K562 (cell line): ENCODE data around the gene HDAC7. TPM values are rescaled to one million over a fixed set of nuclear protein-coding genes. Genes with fewer than 3 reads are reported as not detected.

Experiments
- ATAC-seq: fragments of 200-7000 bp; cut with Tn5 transposase; 3 replicates; pipeline ENCODE4 v1.9.1; 2020; ENCODE audit warnings: moderate library complexity
- BruUV-seq: library from RNA; stranded (reverse); fragments of 400-500 nt; replicated peaks from 2 replicates; lab custom pipeline; 2021; lab: Mats Ljungman, UMichigan
- CTCF ChIA-PET: fragments of 300-600 bp; formaldehyde crosslinking; extraction: SDS; loops from one replicate; lab custom pipeline; 2021; ENCODE audit warnings: low intra/inter-chr PET ratio; lab: Yijun Ruan, JAX
- POLR2A ChIA-PET: fragments of 300-600, 350-650 bp; sonication (Branson Sonifier 250); formaldehyde crosslinking; extraction: SDS; loops from one replicate; lab custom pipeline; 2021; ENCODE audit warnings: antibody characterized with exemption, inconsistent platforms; lab: Yijun Ruan, JAX
- DNase-seq, 4 experiments: peaks; one replicate each; pipeline versions ENCODE4 v3.0.0 to v3.0.0-alpha.2; 2011 to 2018; ENCODE audit warnings: low spot score in 3 of 4, mixed read lengths in 3 of 4; ENCODE audit errors: extremely low read depth in 1 of 4
- FAIRE-seq: peaks from 2 replicates; lab custom pipeline; 2011; peaks lifted over from hg19 to GRCh38; lab: Jason Lieb, UNC
- H2AFZ ChIP-seq: 2 replicates; pipeline ENCODE4 v1.6.0; 2011; ENCODE audit warnings: low read depth, low read length, control low read depth, inconsistent platforms
- H3K27ac ChIP-seq: fragments of 200-600 bp; 3 replicates; pipeline ENCODE4 v1.8.0; 2011; ENCODE audit warnings: low read depth, mild to moderate bottlenecking, control low read depth, inconsistent platforms, low read length, moderate library complexity, mixed read lengths; ENCODE audit errors: extremely low read depth
- H3K27me3 ChIP-seq, 2 experiments: fragments of 300-600 bp in 1 of 2; 2 replicates in 1 of 2; 3 replicates in 1 of 2; pipeline versions ENCODE4 v1.6.0 to v1.8.0; 2011; ENCODE audit warnings: inconsistent platforms in 2 of 2, low read length in 2 of 2, mild to moderate bottlenecking in 1 of 2, mixed read lengths in 1 of 2, moderate library complexity in 1 of 2; ENCODE audit not compliant: control insufficient read depth in 2 of 2, insufficient read depth in 2 of 2
- H3K36me3 ChIP-seq: fragments of 300-600 bp; 3 replicates; pipeline ENCODE4 v1.8.0; 2011; ENCODE audit warnings: mild to moderate bottlenecking, low read length, inconsistent platforms; ENCODE audit not compliant: control insufficient read depth, insufficient read depth
- H3K4me1 ChIP-seq, 2 experiments: fragments of 200-600 bp in 1 of 2; replicated peaks in 1 of 2; 2 replicates in 1 of 2; 3 replicates in 1 of 2; pipeline versions ENCODE4 v1.5.1 to v1.8.0; 2011; ENCODE audit warnings: inconsistent platforms in 2 of 2, low read length in 2 of 2, mild to moderate bottlenecking in 1 of 2, mixed read lengths in 1 of 2, moderate library complexity in 1 of 2; ENCODE audit not compliant: control insufficient read depth in 2 of 2, insufficient read depth in 2 of 2
- H3K4me2 ChIP-seq: 2 replicates; pipeline ENCODE4 v1.6.1; 2011; ENCODE audit warnings: low read length, control low read depth, inconsistent platforms, mixed read lengths; ENCODE audit not compliant: insufficient read depth
- H3K4me3 ChIP-seq: fragments of 200-600 bp; sonication (generic), shearing (Covaris generic); 2 replicates; pipeline ENCODE4 v1.5.1; 2016; ENCODE audit warnings: control low read depth, inconsistent platforms
- H3K79me2 ChIP-seq: fragments of 200-600 bp; 3 replicates; pipeline ENCODE4 v1.8.0; 2011; ENCODE audit warnings: low read length, inconsistent platforms; ENCODE audit not compliant: control insufficient read depth, insufficient read depth
- H3K9ac ChIP-seq, 2 experiments: 2 replicates each; pipeline versions ENCODE4 v1.6.0 to v1.6.1; 2011; ENCODE audit warnings: low read depth in 2 of 2, low read length in 2 of 2, control low read depth in 1 of 2, inconsistent platforms in 1 of 2, mild to moderate bottlenecking in 1 of 2, mixed read lengths in 1 of 2; ENCODE audit not compliant: insufficient read depth in 1 of 2
- H3K9me1 ChIP-seq: one replicate; pipeline ENCODE4 v1.6.0; 2011; ENCODE audit warnings: inconsistent platforms, mild to moderate bottlenecking, low read length, moderate library complexity; ENCODE audit not compliant: control insufficient read depth, insufficient read depth
- H3K9me3 ChIP-seq: replicated peaks from 2 replicates; pipeline ENCODE4 v1.5.1; 2011; ENCODE audit warnings: low read depth, low read length, inconsistent platforms; ENCODE audit not compliant: control insufficient read depth, insufficient read depth
- H4K20me1 ChIP-seq: replicated peaks from 2 replicates; pipeline ENCODE4 v1.6.1; 2011; ENCODE audit warnings: low read length, inconsistent platforms, mixed read lengths; ENCODE audit not compliant: control insufficient read depth, insufficient read depth
- CTBP1 ChIP-seq: fragments of 450-650 bp; IDR thresholded peaks from 2 replicates; pipeline ENCODE4 v1.6.1; 2016; ENCODE audit warnings: borderline replicate concordance
- CTCF ChIP-seq, 3 experiments: IDR thresholded peaks in 2 of 3; conservative IDR thresholded peaks in 1 of 3; 2 replicates each; pipeline ENCODE4 v1.5.1; 2011 to 2012; ENCODE audit warnings: low read length in 3 of 3, mild to moderate bottlenecking in 3 of 3, control low read depth in 2 of 3, improper control_type of control experiment in 1 of 3, inconsistent platforms in 1 of 3, low read depth in 1 of 3, mixed read lengths in 1 of 3, moderate library complexity in 1 of 3; ENCODE audit not compliant: insufficient read depth in 2 of 3
- EP300 ChIP-seq: IDR thresholded peaks from 2 replicates; pipeline ENCODE4 v1.6.1; 2012; ENCODE audit warnings: low read length, improper control_type of control experiment
- ETV1 ChIP-seq: fragments of 450-650 bp; conservative IDR thresholded peaks from 2 replicates; pipeline ENCODE4 v1.6.1; 2016; ENCODE audit warnings: missing genetic modification characterization, control low read depth, low read depth, missing compliant biosample characterization
- ETV5 ChIP-seq: sonication (generic); formaldehyde crosslinking; IDR thresholded peaks from 2 replicates; pipeline ENCODE4 v1.4.0; 2020; ENCODE audit warnings: low read depth, mild to moderate bottlenecking, missing genetic modification reagents
- FUS ChIP-seq: fragments of 200-400 bp; formaldehyde crosslinking; optimal IDR thresholded peaks from 2 replicates; pipeline ENCODE3; 2017; ENCODE audit warnings: low read depth, low read length
- HBP1 ChIP-seq: fragments of 450-650 bp; formaldehyde crosslinking; IDR thresholded peaks from 2 replicates; pipeline ENCODE4 v1.4.0; 2022; ENCODE audit warnings: missing genetic modification characterization
- HDGF ChIP-seq: fragments of 450-650 bp; IDR thresholded peaks from 2 replicates; pipeline ENCODE4 v1.6.1; 2016
- MAZ ChIP-seq, 2 experiments: fragments of 450-650 bp in 1 of 2; sonication (generic) in 1 of 2; formaldehyde crosslinking; IDR thresholded peaks in 1 of 2; conservative IDR thresholded peaks in 1 of 2; 2 replicates each; pipeline versions ENCODE4 v1.4.0 to v1.5.0; 2020; ENCODE audit warnings: mild to moderate bottlenecking in 1 of 2, missing genetic modification reagents in 1 of 2
- NEUROD1 ChIP-seq: fragments of 150-350 bp; IDR thresholded peaks from 2 replicates; pipeline ENCODE4 v1.6.1; 2014; ENCODE audit warnings: borderline replicate concordance, low read length, low read depth; ENCODE audit not compliant: partially characterized antibody
- POLR2G ChIP-seq: fragments of 200-400 bp; formaldehyde crosslinking; IDR thresholded peaks from 2 replicates; pipeline ENCODE4 v1.6.1; 2017; ENCODE audit warnings: low read depth, mild to moderate bottlenecking, antibody characterized with exemption, low read length, moderate library complexity
- SPI1 ChIP-seq: IDR thresholded peaks from 2 replicates; pipeline ENCODE4 v1.6.1; 2011; ENCODE audit warnings: low read depth, low read length, control low read depth, borderline replicate concordance
- ZFX ChIP-seq: sonication (generic); formaldehyde crosslinking; IDR thresholded peaks from 2 replicates; pipeline ENCODE4 v1.8.0; 2022; ENCODE audit warnings: mild to moderate bottlenecking, missing genetic modification reagents, moderate library complexity
- ZNF134 ChIP-seq: fragments of 250-450 bp; sonication (Bioruptor Pico); conservative IDR thresholded peaks from 2 replicates; pipeline ENCODE4 v1.4.0; 2020
- ZNF263 ChIP-seq: sonication (generic); formaldehyde crosslinking; IDR thresholded peaks from 2 replicates; pipeline ENCODE4 v1.8.0; 2022; ENCODE audit warnings: mild to moderate bottlenecking, missing genetic modification reagents, borderline replicate concordance
- ZNF316 ChIP-seq: fragments of 450-650 bp; IDR thresholded peaks from 2 replicates; pipeline ENCODE4 v1.6.1; 2016
- ZNF511 ChIP-seq: sonication (generic); formaldehyde crosslinking; IDR thresholded peaks from 2 replicates; pipeline ENCODE4 v1.8.0; 2022; ENCODE audit warnings: mild to moderate bottlenecking, missing genetic modification reagents
- WGBS: fragments of 100-300 bp; shearing (Covaris generic); methylation state at CpG from one replicate; pipeline ENCODE4 v1.1.6; 2016; ENCODE audit warnings: low coverage, mixed read lengths; ENCODE audit not compliant: insufficient coverage; ENCODE audit errors: missing lambda C conversion rate; 5-methylcytosine and 5-hydroxymethylcytosine counted together
- in situ Hi-C: fragments of 300-500 bp; cut with MboI; formaldehyde crosslinking; loops from 4 replicates; pipeline ENCODE4 v1.15.0; 2018; ENCODE audit warnings: inconsistent platforms, mixed read lengths
- intact Hi-C: fragments of 100-400 bp; cut with micrococcal nuclease; formaldehyde crosslinking; loops from 2 replicates; pipeline ENCODE4 v1.14.2; 2022
- polyA plus RNA-seq, 8 experiments: library from polyadenylated mRNA; depleted of rRNA in 4 of 8; stranded (reverse) in 5 of 8; unstranded in 3 of 8; fragments of >200 nt; fragmentation: Nextera tagmentation in 2 of 8; fragmentation: Illumina TruSeq in 1 of 8; extraction: Ambion mirVana in 2 of 8; extraction: Trizol in 1 of 8; gene quantifications; 2 replicates each; pipeline versions ENCODE4 v1.2.1 to v1.2.3, GENCODE V29; 2011 to 2014; ENCODE audit warnings: inconsistent platforms in 1 of 8, missing spikeins in 1 of 8
- total RNA-seq, 7 experiments: library from RNA; depleted of rRNA in 6 of 7; stranded (reverse); fragments of >200 nt in 6 of 7; fragmentation: Illumina TruSeq in 2 of 7; extraction: Trizol in 2 of 7; gene quantifications; 2 replicates each; pipeline versions ENCODE4 v1.2.1 to v1.2.3, GENCODE V29; 2011 to 2021; ENCODE audit warnings: low replicate concordance in 1 of 7

HDAC7 gene
- total and polyA plus RNA-seq, 9 of the 15 experiments (the other 6 are each of a cell fraction or from before 2014, with no cell fraction given): 2.5 to 129 (median 31.1) TPM

- Histone ChIP-seq H3K9me1 (no peaks in the 10 kb centered on the region), H4K20me1 (no peaks in the 10 kb centered on the region), H3K4me2 (peak overlapping the region; percentile 13; the same call in 1 of the 2 replicates), H3K79me2 (no peaks in the 10 kb centered on the region), H3K9ac (peak overlapping the region; percentile 22 to 68; a peak in 3 of 4 replicates), H3K27ac (no peak overlapping the region), H3K27me3 (peaks cover 0 to 18% of the 10 kb centered on the region in 2 experiments; a peak in 2 of 5 replicates), H2AFZ (peak overlapping the region; percentile 90), H3K4me3 (no peak overlapping the region), H3K36me3 (no peaks in the 10 kb centered on the region), H3K4me1 (peaks cover 35 to 62% of the 10 kb centered on the region in 2 experiments), H3K9me3 (no peaks in the 10 kb centered on the region)
- peak; percentile 77 for ATAC-seq
- intact Hi-C loops: no loop called here
- ChIA-PET CTCF (interaction anchor here (1.1 to 1.2 kb wide), 2 partner anchors 97 to 99 kb away, joined by 3 read pairs; no protein-coding TSS in a partner anchor), POLR2A (interaction anchor here (0.6 to 3.8 kb wide), 5 partner anchors 27 to 42 kb away, joined by 3 to 11 read pairs (median 4); no protein-coding TSS in a partner anchor)
- peak; percentile 62 to 69 (median 64) for DNase-seq
- 22% methylated on average over 12 of the region's 12 CpGs for WGBS
- BruUV-seq: no TSS peak
- in situ Hi-C loops: no loop called here
- FAIRE-seq: peak; percentile 15
- TF ChIP-seq ZFX (CRISPR knock-in tag) (peak; percentile 36; the same call in 1 of the 2 replicates), ETV5 (peak; percentile 23; the same call in 1 of the 2 replicates), CTBP1 (0 out of 2 replicates have a peak, but pooled peaks have one; percentile 12), NEUROD1 (no peak), HDGF (0 out of 2 replicates have a peak, but pooled peaks have one; percentile 47), ETV1 (tag) (peak; percentile 50; the same call in 1 of the 2 replicates), POLR2G (peak; percentile 50; the same call in 1 of the 2 replicates), HBP1 (no peak), FUS (no peak), CTCF (IDR thresholded peaks at IDR 0.05 in 2 of 3, conservative IDR thresholded peaks at IDR 0.05 in 1 of 3; ENCODE audit: insufficient read depth in 2 of 3, low read depth in 1 of 3, low read length in 3 of 3) (0 out of 6 replicates have a peak, but pooled peaks of 1 of the 3 experiments have one; percentile 7), ZNF263 (CRISPR knock-in tag) (peak; percentile 94), ZNF134 (CRISPR knock-in tag) (no peak), EP300 (no peak), MAZ (CRISPR knock-in tag; conservative IDR thresholded peaks at IDR 0.05 in 1 of 2, IDR thresholded peaks at IDR 0.05 in 1 of 2) (0 out of 4 replicates have a peak, but pooled peaks of 1 of the 2 experiments have one; percentile 15), ZNF511 (CRISPR knock-in tag) (no peak), ZNF316 (peak; percentile 58), SPI1 (no peak)
These were observed 79.7 kb downstream of the HDAC7 start for GRCh38 chr12:47739979-47740378.
